Loucy (cell line): ENCODE results near the gene RMDN2.

Experiments used
- H2AFZ ChIP-seq: fragments of 200-600 bp; sonication (generic); 2 replicates; pipeline ENCODE4 v1.6.0; 2016; ENCODE audit warnings: antibody characterized with exemption, mild to moderate bottlenecking, low read length, moderate library complexity
- H3F3A ChIP-seq: fragments of 200-600 bp; 2 replicates; pipeline ENCODE4 v1.6.0; 2016; ENCODE audit warnings: antibody characterized with exemption, low read depth, mild to moderate bottlenecking
- H3K27me3 ChIP-seq: fragments of 200-600 bp; sonication (generic); 2 replicates; pipeline ENCODE4 v1.6.1; 2014; ENCODE audit warnings: low read length, mild to moderate bottlenecking; ENCODE audit not compliant: insufficient read depth, poor library complexity, severe bottlenecking
- H3K36me3 ChIP-seq: fragments of 200-600 bp; sonication (generic); 2 replicates; pipeline ENCODE4 v1.6.1; 2016; ENCODE audit warnings: low read length; ENCODE audit not compliant: insufficient read depth
- H3K4me1 ChIP-seq: fragments of 200-600 bp; sonication (generic); 2 replicates; pipeline ENCODE4 v1.5.1; 2014; ENCODE audit warnings: low read length, mild to moderate bottlenecking; ENCODE audit not compliant: insufficient read depth, poor library complexity, severe bottlenecking
- H3K4me2 ChIP-seq: fragments of 200-600 bp; sonication (generic); 2 replicates; pipeline ENCODE4 v1.6.0; 2014; ENCODE audit warnings: antibody characterized with exemption, low read length, low read depth, mild to moderate bottlenecking; ENCODE audit not compliant: poor library complexity, severe bottlenecking
- H3K4me3 ChIP-seq: fragments of 200-600 bp; sonication (generic); 2 replicates; pipeline ENCODE4 v1.5.1; 2014; ENCODE audit warnings: low read length, mild to moderate bottlenecking, mixed read lengths; ENCODE audit not compliant: poor library complexity, severe bottlenecking
- H3K79me2 ChIP-seq: fragments of 200-600 bp; sonication (generic); 2 replicates; pipeline ENCODE4 v1.6.1; 2014; ENCODE audit warnings: low read length; ENCODE audit not compliant: insufficient read depth
- H3K9ac ChIP-seq: fragments of 200-600 bp; sonication (generic); 2 replicates; pipeline ENCODE4 v1.6.0; 2014; ENCODE audit warnings: mild to moderate bottlenecking, low read depth, low read length, moderate library complexity; ENCODE audit not compliant: poor library complexity, severe bottlenecking
- H3K9me2 ChIP-seq: fragments of 200-600 bp; sonication (generic); replicated peaks from 2 replicates; pipeline ENCODE4 v1.6.1; 2016; ENCODE audit warnings: low read depth, low read length, mixed read lengths
- H3K9me3 ChIP-seq: fragments of 200-600 bp; sonication (generic); 2 replicates; pipeline ENCODE4 v1.6.1; 2014; ENCODE audit warnings: mild to moderate bottlenecking, antibody characterized with exemption, low read length, low read depth; ENCODE audit not compliant: insufficient read depth
- H4K20me1 ChIP-seq: fragments of 200-600 bp; sonication (generic); 2 replicates; pipeline ENCODE4 v1.6.0; 2014; ENCODE audit warnings: antibody characterized with exemption, low read length, mild to moderate bottlenecking; ENCODE audit not compliant: insufficient read depth, poor library complexity, severe bottlenecking
- EZH2phosphoT487 ChIP-seq: fragments of 200-600 bp; IDR thresholded peaks from 2 replicates; pipeline ENCODE4 v1.6.1; 2018; ENCODE audit warnings: antibody characterized with exemption, mild to moderate bottlenecking, moderate library complexity, borderline replicate concordance
- TF ChIP-seq, protein P1 (sequence below): fragments of 200-600 bp; sonication (generic); conservative IDR thresholded peaks from 2 replicates; pipeline ENCODE4 v1.5.1; 2014; ENCODE audit warnings: mild to moderate bottlenecking, antibody characterized with exemption, low read length

The RMDN2 gene

DNA sequence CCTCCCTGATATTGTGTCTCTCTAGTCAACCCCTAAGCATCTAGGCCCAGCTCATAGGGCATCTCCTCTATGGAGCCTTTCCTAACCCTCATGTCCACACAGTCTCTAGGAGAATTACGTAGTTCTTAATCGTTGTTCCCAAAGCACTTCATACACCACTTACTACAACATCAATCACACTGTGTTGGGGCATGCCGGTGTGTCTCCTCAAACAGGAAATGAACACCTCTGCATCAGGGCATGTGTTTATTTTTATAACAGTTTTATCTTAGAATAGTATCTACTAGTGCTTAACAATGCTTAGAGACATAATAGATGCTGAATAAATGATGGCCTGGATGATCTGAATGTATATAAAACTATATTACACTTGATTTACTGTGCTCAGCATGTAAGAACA, 131.1 kb downstream of the RMDN2 start:
- H3K9me3 ChIP-seq = no peaks in the 10 kb centered on the region
- no peak overlapping the region for H3K4me2 ChIP-seq
- TF ChIP-seq EZH2phosphoT487 = no peak
- TF ChIP-seq, protein P1, sequence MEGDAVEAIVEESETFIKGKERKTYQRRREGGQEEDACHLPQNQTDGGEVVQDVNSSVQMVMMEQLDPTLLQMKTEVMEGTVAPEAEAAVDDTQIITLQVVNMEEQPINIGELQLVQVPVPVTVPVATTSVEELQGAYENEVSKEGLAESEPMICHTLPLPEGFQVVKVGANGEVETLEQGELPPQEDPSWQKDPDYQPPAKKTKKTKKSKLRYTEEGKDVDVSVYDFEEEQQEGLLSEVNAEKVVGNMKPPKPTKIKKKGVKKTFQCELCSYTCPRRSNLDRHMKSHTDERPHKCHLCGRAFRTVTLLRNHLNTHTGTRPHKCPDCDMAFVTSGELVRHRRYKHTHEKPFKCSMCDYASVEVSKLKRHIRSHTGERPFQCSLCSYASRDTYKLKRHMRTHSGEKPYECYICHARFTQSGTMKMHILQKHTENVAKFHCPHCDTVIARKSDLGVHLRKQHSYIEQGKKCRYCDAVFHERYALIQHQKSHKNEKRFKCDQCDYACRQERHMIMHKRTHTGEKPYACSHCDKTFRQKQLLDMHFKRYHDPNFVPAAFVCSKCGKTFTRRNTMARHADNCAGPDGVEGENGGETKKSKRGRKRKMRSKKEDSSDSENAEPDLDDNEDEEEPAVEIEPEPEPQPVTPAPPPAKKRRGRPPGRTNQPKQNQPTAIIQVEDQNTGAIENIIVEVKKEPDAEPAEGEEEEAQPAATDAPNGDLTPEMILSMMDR = no peak
- H3K4me1 ChIP-seq = no peaks in the 10 kb centered on the region
- no peaks in the 10 kb centered on the region for H3F3A ChIP-seq
- no peaks in the 10 kb centered on the region for H3K9me2 ChIP-seq
- H4K20me1 ChIP-seq = no peaks in the 10 kb centered on the region
- H3K4me3 ChIP-seq = no peak overlapping the region
- H3K9ac ChIP-seq = no peak overlapping the region
- no peaks in the 10 kb centered on the region for H3K79me2 ChIP-seq
- no peaks in the 10 kb centered on the region for H3K36me3 ChIP-seq
- no peak overlapping the region for H2AFZ ChIP-seq
- H3K27me3 ChIP-seq = no peaks in the 10 kb centered on the region

DNA sequence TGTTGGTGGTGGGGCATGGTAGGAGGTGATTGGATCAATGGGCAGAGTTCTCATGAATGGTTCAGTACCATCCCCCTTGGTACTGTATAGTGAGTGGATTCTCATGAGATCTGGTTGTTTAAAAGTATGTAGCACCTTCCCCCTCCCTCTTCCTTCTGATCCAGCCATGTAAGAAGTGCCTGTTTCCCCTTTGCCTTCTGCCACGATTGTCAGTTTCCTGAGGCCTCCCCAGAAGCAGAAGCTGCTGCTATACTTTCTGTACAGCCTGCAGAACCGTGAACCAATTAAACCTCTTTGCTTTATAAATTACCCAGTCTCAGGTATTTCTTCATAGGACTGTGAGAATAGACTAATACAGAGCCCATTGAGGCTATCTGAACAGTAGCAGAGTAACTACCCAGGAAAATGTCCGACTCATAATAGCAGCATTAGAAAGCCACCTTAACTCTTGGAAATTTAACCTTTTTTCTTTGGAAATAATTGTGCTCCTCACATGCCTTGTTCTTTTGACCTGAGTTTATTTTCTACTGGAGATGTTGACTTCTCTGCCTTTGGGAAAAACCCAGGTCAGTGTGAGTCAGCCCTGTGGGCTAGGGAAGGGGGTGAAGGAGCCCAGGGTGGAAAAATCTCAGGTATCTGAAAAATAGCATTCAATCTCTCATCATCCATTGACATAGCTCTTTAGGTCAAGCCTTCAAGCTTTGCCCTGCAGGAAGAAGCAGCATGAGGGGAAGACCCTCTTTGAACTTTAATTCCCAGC, 132.7 kb downstream of the RMDN2 start:
- H3K79me2 ChIP-seq = no peaks in the 10 kb centered on the region
- H3K4me1 ChIP-seq = no peaks in the 10 kb centered on the region
- no peak for TF ChIP-seq EZH2phosphoT487
- TF ChIP-seq, protein P1 = no peak
- no peaks in the 10 kb centered on the region for H3K9me3 ChIP-seq
- no peaks in the 10 kb centered on the region for H3K9me2 ChIP-seq
- H3K27me3 ChIP-seq = no peaks in the 10 kb centered on the region
- H3K4me3 ChIP-seq = no peak overlapping the region
- H4K20me1 ChIP-seq = no peaks in the 10 kb centered on the region
- H3F3A ChIP-seq = no peaks in the 10 kb centered on the region
- H3K36me3 ChIP-seq = no peaks in the 10 kb centered on the region
- no peak overlapping the region for H3K9ac ChIP-seq
- no peak overlapping the region for H3K4me2 ChIP-seq
- no peak overlapping the region for H2AFZ ChIP-seq

DNA sequence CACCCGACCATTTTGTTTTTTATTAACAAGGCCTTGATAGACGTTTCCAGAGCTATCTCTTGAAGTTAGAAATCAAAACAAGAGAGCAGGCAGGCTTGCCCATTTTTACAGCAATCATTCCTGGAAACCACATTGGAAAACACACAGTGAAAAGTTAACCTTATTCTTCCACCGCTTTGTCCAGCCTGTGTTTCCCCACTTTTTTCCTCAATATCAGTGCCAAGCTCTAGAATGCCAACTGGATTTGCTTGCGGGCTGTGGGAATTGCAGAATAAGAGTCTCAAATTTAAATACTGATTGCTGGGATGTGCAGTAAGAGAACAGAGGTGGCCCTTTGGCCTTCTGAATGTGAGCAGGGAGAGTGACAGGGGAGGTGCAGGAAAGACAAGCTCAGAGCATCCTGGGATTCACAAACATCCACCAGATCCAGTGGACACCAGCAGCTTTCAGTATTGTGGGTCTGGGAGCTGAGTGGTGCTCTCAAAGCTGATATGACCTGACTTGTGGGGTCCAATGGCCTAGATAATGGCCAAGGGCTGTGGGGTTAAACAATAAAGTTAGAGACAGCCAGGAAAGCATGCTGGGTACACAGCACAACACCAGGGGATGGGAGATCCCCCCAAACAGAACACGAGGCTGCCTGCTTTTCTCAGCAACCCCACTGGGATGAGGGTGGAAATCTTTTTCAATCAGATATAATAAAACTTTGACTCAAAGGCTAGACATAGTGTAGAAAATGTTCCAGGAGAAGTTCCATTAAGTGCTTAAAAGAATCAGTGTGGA, 135.3 kb downstream of the RMDN2 start:
- H3K36me3 ChIP-seq = no peaks in the 10 kb centered on the region
- H3K4me3 ChIP-seq = no peak overlapping the region
- no peaks in the 10 kb centered on the region for H3K27me3 ChIP-seq
- no peak overlapping the region for H3K9ac ChIP-seq
- H2AFZ ChIP-seq = no peak overlapping the region
- H3F3A ChIP-seq = no peaks in the 10 kb centered on the region
- H3K9me2 ChIP-seq = no peaks in the 10 kb centered on the region
- H3K79me2 ChIP-seq = no peaks in the 10 kb centered on the region
- no peaks in the 10 kb centered on the region for H3K4me1 ChIP-seq
- no peaks in the 10 kb centered on the region for H3K9me3 ChIP-seq
- H4K20me1 ChIP-seq = no peaks in the 10 kb centered on the region
- H3K4me2 ChIP-seq = no peak overlapping the region
- no peak for TF ChIP-seq EZH2phosphoT487
- TF ChIP-seq, protein P1 = no peak
